PC-9 (cell line): ENCODE results near the gene TBC1D8.

Experiments used
- CTCF ChIP-seq: fragments of 200-600 bp; sonication (generic); conservative IDR thresholded peaks from 2 replicates; pipeline ENCODE4 v1.6.1; 2017; ENCODE audit warnings: mixed run types, antibody characterized with exemption, mild to moderate bottlenecking, moderate library complexity
- EZH2 ChIP-seq: fragments of 200-600 bp; sonication (generic); IDR thresholded peaks from 2 replicates; pipeline ENCODE4 v1.8.0; 2017; ENCODE audit warnings: antibody characterized with exemption, low read depth

- TF ChIP-seq CTCF: no peak
- no peak for TF ChIP-seq EZH2
These were observed 21.1 kb downstream of the TBC1D8 start for GRCh38 chr2:101130081-101130480.
